GM20000 (cell line): Measurements from ENCODE around the gene PLEKHA5.
"Not testable (repeated sequence)": the region's sequence is repeated elsewhere in the genome, so short reads cannot be mapped to it uniquely, and the experiment has no call there.

Experiments
- DNase-seq: peaks from one replicate; pipeline ENCODE4 v3.0.0; 2012; ENCODE audit warnings: low spot score
- TF ChIP-seq, protein P1 (sequence below): IDR thresholded peaks from 2 replicates; pipeline ENCODE4 v1.5.1; 2012; ENCODE audit warnings: mild to moderate bottlenecking, control low read depth; ENCODE audit errors: extremely low read depth, missing control alignments

Gene PLEKHA5

DNA sequence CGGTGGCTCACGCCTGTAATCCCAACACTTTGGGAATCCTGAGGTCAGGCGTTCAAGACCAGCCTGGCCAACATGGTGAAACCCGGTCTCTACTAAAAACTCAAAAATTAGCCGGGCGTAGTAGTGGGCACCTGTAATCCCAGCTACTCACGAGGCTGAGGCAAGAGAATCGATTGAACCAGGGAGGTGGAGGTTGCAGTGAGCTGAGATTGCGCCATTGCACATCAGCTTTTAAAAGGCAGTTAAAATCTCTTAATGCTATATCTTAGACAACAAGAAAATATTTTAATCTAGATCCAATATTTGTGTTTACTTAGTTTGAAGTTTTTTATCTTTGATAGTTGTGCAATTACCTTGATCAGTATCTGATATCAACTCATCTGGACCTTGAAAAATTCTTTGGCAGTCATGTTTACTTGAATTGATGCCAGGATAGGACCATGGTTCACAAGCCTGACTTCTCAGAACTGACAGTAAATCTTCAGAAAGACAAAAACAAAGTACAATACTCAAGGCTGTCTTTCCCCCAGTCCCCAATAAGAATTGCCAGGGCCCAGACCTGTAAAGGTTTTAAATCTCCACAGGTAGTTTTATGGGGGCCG is 174.7 kb downstream of the PLEKHA5 start:
- TF ChIP-seq, protein P1, sequence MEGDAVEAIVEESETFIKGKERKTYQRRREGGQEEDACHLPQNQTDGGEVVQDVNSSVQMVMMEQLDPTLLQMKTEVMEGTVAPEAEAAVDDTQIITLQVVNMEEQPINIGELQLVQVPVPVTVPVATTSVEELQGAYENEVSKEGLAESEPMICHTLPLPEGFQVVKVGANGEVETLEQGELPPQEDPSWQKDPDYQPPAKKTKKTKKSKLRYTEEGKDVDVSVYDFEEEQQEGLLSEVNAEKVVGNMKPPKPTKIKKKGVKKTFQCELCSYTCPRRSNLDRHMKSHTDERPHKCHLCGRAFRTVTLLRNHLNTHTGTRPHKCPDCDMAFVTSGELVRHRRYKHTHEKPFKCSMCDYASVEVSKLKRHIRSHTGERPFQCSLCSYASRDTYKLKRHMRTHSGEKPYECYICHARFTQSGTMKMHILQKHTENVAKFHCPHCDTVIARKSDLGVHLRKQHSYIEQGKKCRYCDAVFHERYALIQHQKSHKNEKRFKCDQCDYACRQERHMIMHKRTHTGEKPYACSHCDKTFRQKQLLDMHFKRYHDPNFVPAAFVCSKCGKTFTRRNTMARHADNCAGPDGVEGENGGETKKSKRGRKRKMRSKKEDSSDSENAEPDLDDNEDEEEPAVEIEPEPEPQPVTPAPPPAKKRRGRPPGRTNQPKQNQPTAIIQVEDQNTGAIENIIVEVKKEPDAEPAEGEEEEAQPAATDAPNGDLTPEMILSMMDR: no peak
- no peak for DNase-seq

DNA sequence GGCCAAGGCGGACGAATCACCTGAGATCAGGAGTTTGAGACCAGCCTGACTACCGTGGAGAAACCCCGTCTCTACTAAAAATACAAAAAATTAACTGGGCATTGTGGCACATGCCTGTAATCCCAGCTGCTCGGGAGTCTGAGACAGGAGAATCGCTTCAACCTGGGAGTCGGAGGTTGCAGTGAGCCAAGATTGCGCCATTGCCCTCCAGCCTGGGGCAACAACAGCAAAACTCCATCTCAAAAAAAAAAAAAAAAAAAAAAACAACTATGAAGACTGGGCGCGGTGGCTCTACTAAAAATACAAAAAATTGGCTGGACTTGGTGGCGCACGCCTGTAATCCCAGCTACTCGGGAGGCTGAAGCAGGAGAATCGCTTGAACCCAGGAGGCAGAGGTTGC is 176.1 kb downstream of the PLEKHA5 start:
- not testable (repeated sequence) for DNase-seq

DNA sequence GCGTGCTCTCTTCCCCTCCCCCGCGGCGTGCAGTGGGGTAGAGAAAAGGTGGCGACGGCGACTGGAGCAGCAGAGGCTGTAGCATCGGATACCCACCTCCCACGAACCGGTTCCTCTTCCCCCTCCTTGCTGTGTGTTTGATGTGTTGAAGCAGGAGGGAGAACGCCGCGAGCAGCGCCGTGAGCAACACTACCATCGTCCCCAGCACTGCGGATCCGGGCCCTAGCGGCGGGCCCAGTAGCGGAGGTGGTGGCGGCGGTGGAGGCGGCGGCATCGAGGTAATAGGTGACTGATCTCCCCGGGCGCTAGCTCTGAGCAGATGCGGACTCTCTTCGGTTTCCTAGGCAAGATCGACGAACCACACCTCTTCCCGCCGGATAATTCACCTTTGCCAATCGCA is 176.8 kb downstream of the PLEKHA5 start:
- TF ChIP-seq, protein P1: no peak
- no peak for DNase-seq

DNA sequence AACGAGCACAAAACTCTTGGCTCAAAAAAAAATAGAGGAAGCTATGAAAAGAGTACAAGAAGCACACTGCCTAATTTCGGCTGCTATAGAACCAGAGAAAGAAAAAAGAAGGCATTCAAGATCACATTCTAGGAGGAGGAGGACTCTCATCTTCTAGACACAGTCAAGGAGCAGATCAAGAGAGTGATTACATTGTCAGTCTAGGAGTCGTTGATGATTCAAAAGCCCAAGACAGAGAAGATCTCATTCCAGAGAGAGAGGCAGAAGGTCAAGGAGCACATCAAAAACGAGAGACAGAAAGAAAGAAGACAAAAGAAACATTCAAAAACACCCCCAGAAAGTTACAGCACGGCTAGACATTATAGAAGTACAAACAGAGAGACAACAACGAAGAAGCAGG is 177.9 kb downstream of the PLEKHA5 start:
- TF ChIP-seq, protein P1: no peak
- DNase-seq: no peak

DNA sequence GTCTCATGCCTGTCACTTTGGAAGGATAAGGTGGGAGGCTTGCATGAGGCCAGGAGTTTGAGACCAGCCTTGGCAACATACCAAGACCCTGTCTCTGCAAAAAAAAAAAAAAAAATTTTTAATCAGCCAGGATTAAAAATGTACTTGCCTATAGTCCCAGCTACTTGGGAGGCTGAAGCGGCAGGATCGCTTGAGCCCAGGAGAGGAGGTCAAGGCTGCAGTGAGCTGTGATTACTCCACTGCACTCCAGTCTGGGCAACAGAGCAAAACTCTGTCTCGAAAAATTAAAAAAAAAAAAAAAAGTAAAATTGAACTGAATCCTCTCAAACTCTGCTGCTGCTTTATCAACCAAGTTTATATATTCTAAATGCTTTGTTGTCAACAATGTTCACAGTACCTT is 181.6 kb downstream of the PLEKHA5 start:
- no peak for DNase-seq
- TF ChIP-seq, protein P1: no peak

DNA sequence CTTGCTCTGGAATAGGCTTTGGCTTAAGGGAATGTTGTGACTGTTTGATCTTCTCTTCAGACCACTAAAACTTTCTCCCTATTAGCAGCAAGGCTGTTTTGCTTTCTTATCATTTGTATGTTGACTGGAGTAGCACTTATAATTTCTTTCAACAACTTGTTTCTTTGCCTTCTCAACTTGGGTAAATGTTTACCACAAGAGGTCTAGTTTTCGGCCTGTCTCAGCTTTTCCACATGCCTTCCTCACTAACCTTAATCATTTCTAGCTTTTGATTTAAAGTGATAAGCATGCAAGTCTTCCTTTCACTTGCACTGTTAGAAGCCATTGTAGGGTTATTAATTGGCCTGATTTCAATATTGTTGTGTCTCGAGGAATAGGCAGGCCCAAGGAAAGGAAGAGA is 183.1 kb downstream of the PLEKHA5 start:
- TF ChIP-seq, protein P1: no peak
- no peak for DNase-seq

DNA sequence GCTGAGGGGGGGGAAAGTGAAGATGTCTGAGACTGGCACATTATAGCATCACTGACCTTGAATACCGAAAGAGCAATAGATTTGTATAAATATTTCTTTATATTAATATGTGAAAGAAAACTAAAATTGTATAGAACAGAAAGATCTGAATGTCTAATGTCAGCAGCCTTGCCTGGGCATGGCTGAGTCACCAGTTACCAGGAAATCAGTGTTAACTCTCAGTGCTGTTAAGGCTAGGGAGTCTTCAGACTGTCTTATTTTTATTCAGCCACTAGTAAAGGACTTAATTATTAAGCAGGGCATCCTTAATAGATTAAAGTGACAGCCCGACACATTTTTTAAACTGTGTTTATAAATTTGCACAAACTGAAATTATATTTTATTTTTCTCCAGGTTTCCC is 186.9 kb downstream of the PLEKHA5 start:
- no peak for DNase-seq
- TF ChIP-seq, protein P1: no peak

DNA sequence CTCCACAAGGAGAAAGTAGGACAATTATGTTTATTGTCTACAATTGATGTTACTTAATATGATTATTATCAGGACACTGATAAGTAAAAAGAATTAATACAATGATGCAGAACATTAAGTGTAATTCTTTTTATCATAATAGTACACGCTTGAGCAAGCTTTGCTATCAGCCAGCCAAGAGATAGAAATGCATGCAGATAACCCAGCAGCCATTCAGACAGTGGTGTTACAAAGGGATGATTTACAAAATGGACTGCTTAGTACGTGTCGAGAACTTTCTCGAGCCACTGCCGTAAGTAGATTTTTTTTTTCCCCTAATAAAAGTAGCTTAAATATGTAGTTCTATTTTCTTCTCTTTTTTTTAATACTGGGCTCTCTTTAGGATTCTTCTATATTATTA is 192.8 kb downstream of the PLEKHA5 start:
- no peak for DNase-seq
- TF ChIP-seq, protein P1: no peak
